Measurements from ENCODE around the gene SKAP1. TPM values are rescaled to one million over a fixed set of nuclear protein-coding genes. Genes with fewer than 3 reads are reported as not detected.

SKAP1 gene
- total RNA-seq, 1 donor from 2014 or later, result 0.69 TPM

DNA sequence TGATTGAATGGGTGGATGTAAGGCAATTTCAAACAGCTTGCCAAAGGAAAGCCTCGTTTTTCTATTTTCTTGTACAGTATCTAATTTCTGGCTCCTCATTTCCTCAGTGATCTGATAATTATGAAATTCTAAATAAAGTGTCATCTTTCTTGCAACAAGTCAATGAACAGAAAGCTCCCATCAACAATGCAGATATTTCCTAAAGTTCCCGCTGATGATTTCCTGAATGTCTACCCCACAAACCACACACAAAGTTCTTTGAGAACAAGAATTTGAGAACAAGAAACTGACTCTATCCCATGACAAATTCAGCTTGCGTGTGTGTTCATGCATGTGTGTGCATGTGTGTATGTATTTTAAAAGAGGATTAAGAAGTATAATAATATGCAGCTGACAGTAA, 35.2 kb downstream of the SKAP1 start:
- DNase-seq (ENCODE audit: low spot score, unreplicated experiment), result no peak
- H3K27ac Mint-ChIP-seq, result no peak overlapping the region
- TF ChIP-seq, protein P1, sequence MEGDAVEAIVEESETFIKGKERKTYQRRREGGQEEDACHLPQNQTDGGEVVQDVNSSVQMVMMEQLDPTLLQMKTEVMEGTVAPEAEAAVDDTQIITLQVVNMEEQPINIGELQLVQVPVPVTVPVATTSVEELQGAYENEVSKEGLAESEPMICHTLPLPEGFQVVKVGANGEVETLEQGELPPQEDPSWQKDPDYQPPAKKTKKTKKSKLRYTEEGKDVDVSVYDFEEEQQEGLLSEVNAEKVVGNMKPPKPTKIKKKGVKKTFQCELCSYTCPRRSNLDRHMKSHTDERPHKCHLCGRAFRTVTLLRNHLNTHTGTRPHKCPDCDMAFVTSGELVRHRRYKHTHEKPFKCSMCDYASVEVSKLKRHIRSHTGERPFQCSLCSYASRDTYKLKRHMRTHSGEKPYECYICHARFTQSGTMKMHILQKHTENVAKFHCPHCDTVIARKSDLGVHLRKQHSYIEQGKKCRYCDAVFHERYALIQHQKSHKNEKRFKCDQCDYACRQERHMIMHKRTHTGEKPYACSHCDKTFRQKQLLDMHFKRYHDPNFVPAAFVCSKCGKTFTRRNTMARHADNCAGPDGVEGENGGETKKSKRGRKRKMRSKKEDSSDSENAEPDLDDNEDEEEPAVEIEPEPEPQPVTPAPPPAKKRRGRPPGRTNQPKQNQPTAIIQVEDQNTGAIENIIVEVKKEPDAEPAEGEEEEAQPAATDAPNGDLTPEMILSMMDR (IDR thresholded peaks at IDR 0.05; ENCODE audit: unreplicated experiment), result no peak

DNA sequence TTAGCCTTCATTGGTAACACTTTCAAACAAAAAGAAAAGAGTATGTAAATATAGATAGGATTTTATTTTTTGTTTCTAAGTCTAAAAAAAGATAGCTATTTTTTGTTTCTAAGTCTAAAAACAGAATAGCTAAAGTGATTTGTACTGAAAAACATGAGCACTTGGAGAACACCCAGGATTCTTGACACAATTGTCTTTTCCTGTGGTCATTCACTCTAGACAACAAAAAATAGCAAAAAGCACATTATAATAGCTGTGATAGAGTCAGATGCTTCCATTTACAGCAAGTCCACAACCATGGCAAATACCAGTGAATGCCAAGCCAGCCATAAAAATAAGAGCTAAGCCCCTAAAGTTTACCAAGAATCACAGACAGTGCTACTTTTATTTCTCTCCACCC, 36.7 kb downstream of the SKAP1 start:
- DNase-seq (ENCODE audit: low spot score, unreplicated experiment), result no peak
- Mint-ChIP-seq H3K4me1 (ENCODE audit: low read depth) (no peaks in the 10 kb centered on the region), H3K4me3 (ENCODE audit: low read depth) (no peak overlapping the region), H3K27me3 (peaks cover 20% of the 10 kb centered on the region), H3K27ac (no peak overlapping the region), H3K9me3 (ENCODE audit: low read depth) (no peaks in the 10 kb centered on the region), H3K36me3 (ENCODE audit: insufficient read depth) (no peaks in the 10 kb centered on the region)
- TF ChIP-seq, protein P1 (IDR thresholded peaks at IDR 0.05; ENCODE audit: unreplicated experiment), result no peak

More for the DNA sequence above, 35.2 kb downstream of the SKAP1 start:
- Mint-ChIP-seq H3K27me3 (peaks cover 16% of the 10 kb centered on the region), H3K4me3 (ENCODE audit: low read depth) (no peak overlapping the region), H3K4me1 (ENCODE audit: low read depth) (no peaks in the 10 kb centered on the region), H3K36me3 (ENCODE audit: insufficient read depth) (no peaks in the 10 kb centered on the region), H3K9me3 (ENCODE audit: low read depth) (no peaks in the 10 kb centered on the region)

DNA sequence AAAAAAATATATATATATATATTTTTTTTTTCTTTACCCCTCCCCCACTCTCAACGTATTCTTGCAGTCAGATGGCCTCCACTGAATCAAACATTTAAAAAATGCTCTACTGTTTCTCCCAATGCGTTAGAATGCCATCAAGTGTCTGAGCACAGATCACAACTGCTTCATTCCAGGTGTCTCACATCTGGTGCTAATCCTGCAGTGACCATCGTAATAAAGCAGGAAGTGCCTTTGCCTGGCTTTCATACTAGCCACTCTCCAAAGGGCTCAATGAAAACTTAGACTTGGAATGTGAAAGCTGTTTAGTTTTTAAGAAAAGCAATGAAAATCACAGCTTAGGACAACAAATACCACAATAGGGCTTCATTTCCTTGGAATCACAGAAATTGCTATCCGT, 37.2 kb downstream of the SKAP1 start:
- H3K9me3 Mint-ChIP-seq (ENCODE audit: low read depth), result no peaks in the 10 kb centered on the region
- H3K27ac Mint-ChIP-seq, result no peak overlapping the region

DNA sequence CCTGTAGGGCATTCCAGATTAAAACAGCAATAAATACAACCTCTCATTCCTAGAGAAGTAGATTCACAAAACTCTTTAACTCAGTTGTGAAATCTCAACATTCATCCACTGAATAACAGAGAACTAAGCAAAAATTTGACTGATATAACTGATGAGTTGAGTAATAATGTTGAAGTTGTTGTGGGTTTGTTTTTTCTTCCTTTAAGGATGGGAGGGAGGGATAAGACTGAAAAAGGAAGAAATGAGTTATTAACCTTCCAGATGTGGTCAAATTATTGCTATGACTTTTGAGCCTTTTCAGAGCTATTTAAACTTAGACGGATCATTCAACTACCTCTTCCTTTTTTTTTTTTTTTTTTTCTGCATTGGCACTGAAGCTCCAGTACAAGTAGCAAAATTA, 38.6 kb downstream of the SKAP1 start:
- Mint-ChIP-seq H3K4me3 (ENCODE audit: low read depth) (no peak overlapping the region), H3K27ac (no peak overlapping the region), H3K36me3 (ENCODE audit: insufficient read depth) (no peaks in the 10 kb centered on the region)

More for the DNA sequence above, 37.2 kb downstream of the SKAP1 start:
- no peak overlapping the region for H3K4me3 Mint-ChIP-seq (ENCODE audit: low read depth)
- TF ChIP-seq, protein P1 (IDR thresholded peaks at IDR 0.05; ENCODE audit: unreplicated experiment), result no peak
- H3K4me1 Mint-ChIP-seq (ENCODE audit: low read depth), result no peaks in the 10 kb centered on the region
- no peaks in the 10 kb centered on the region for H3K36me3 Mint-ChIP-seq (ENCODE audit: insufficient read depth)
- peaks cover 20% of the 10 kb centered on the region for H3K27me3 Mint-ChIP-seq
- DNase-seq (ENCODE audit: low spot score, unreplicated experiment), result no peak

DNA sequence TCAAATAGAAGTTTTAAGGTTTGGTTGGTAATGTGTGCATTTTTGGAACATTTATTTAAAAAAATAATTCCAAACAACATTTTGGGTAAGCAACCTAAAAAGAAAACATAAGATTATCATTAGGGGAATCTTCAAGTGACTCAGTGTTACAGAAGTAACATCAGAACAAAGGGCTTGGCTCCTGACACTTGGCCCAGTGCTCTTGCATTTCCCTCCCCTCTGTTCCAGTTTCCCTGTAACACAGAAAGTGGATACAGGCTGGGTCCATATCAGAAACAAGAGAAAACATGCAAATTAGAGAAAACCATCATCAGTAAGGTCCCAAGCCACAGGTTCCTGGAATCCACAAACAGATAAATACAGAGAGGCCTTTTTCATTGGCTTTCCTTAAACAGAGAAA, 40.1 kb downstream of the SKAP1 start:
- Mint-ChIP-seq H3K4me3 (ENCODE audit: low read depth) (no peak overlapping the region), H3K36me3 (ENCODE audit: insufficient read depth) (no peaks in the 10 kb centered on the region), H3K27ac (no peak overlapping the region), H3K27me3 (peaks cover 28% of the 10 kb centered on the region), H3K9me3 (ENCODE audit: low read depth) (no peaks in the 10 kb centered on the region), H3K4me1 (ENCODE audit: low read depth) (no peaks in the 10 kb centered on the region)
- TF ChIP-seq, protein P1 (IDR thresholded peaks at IDR 0.05; ENCODE audit: unreplicated experiment), result no peak
- no peak for DNase-seq (ENCODE audit: low spot score, unreplicated experiment)

More for the DNA sequence above, 38.6 kb downstream of the SKAP1 start:
- no peak for DNase-seq (ENCODE audit: low spot score, unreplicated experiment)
- Mint-ChIP-seq H3K4me1 (ENCODE audit: low read depth) (no peaks in the 10 kb centered on the region), H3K27me3 (peaks cover 27% of the 10 kb centered on the region), H3K9me3 (ENCODE audit: low read depth) (no peaks in the 10 kb centered on the region)
- TF ChIP-seq, protein P1 (IDR thresholded peaks at IDR 0.05; ENCODE audit: unreplicated experiment), result no peak

Data from progenitor cell of endocrine pancreas (in vitro differentiated cells).